CD4-positive, alpha-beta T cell treated with Interleukin-12 subunit alpha and Interleukin-12 subunit beta, for 1 hour (primary cell): Measurements from ENCODE around the gene PEX6.
"Not testable (repeated sequence)": the region's sequence is repeated elsewhere in the genome, so short reads cannot be mapped to it uniquely, and the experiment has no call there.

Experiments
- DNase-seq: peaks from one replicate; pipeline ENCODE4 v3.0.0-alpha.2; 2020

Gene PEX6

DNA sequence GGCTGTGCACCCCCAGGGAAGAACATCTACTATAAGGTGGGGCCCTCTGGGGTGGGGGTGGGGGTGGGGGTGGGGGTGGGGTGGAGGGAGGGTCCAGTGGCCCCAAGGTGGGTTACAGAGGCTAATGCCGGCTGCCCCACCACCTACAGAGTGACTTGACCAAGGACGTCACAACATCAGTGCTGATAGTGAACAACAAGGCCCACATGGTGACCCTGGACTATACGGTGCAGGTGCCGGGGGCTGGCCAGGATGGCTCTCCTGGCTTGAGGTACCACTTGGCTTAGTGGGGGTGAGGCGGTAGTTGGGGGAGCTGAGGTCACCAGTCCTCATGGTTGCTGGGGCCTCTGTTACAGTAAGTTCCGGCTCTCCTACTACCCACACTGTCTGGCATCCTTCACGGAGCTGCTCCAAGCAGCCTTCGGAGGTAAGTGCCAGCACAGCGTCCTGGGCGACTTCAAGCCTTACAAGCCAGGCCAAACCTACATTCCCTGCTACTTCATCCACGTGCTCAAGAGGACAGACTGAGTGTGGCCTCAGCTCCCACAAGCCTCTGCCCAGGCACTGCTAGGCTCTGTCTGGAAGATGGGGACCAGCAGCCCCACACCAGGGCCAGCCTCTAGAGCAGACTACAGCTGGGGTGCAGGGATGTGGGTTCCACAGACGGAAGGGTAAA lies 15.7 kb downstream of the PEX6 start:
- no peak for DNase-seq

- no peak for DNase-seq
Observed at GRCh38 chr6:42962502-42963178, 16.3 kb downstream of the PEX6 start.

GRCh38 chr6:42962096-42962495 lies 16.9 kb downstream of the PEX6 start:
- no peak for DNase-seq

- no peak for DNase-seq
Observed at GRCh38 chr6:42961020-42961470, 17.9 kb downstream of the PEX6 start.

DNA sequence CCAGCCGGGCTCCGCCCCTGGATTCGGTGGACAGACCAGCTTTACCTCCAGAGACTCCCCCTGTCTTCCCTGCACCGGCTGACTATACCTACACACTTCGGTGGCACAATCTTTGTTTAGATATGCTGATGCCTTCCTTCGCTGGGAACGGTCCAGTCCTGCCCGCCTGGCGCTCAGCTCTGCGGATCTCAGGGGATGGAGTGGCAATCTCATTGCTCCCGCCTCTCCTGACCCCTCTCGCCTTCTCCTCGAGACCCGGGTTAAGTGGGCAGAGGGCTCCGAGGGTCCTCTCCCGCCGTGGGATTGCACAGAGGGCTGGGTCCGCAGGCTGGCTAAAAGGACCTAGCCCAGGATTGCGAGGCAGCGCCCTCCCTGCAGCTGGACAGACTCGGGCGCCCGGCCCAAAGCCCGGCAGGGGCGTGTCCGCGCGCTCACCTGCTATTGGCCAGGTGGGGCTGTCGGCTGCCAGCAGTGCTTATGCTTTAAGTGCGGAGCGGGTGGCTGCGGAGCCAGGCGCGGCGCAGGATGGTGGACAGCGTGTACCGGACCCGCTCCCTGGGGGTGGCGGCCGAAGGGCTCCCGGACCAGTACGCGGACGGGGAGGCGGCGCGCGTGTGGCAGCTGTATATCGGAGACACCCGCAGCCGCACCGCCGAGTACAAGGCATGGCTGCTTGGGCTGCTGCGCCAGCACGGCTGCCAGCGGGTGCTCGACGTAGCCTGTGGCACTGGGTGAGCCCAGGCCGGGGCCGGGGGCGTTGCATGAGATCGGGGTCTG lies 18.6 kb downstream of the PEX6 start, which contains the start of gene GNMT:
Gene GNMT (plus strand): TSS at position 512 of the 777 bp plus-strand sequence. CDS start 14 bp downstream, at position 526.
- peak; percentile 30 for DNase-seq

- no peak for DNase-seq
Observed at GRCh38 chr6:42959917-42960242, 19.1 kb downstream of the PEX6 start.

- no peak for DNase-seq
Observed at GRCh38 chr6:42958125-42958524, 20.9 kb downstream of the PEX6 start.

GRCh38 chr6:42954405-42954804 lies 24.6 kb downstream of the PEX6 start:
- DNase-seq, result not testable (repeated sequence)

DNA sequence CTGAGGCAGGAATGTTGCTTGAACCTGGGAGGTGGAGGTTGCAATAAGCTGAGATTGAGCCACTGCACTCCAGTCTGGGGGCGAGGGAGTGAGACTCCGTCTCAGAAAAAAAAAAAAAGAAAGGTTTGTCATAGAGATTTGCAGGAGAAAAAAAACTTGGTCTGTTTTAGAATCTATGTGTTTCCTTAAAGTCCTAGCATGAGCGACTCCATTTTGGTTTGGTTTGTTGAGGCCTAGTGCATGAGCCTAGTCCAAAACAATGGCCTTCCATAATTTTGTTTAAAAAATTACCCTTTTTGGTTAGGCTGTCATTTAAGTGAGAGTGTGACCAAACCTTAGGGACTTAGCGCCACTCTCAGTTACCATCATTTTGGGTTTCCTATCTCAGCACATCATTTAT lies 26.6 kb downstream of the PEX6 start:
- DNase-seq, result no peak

DNA sequence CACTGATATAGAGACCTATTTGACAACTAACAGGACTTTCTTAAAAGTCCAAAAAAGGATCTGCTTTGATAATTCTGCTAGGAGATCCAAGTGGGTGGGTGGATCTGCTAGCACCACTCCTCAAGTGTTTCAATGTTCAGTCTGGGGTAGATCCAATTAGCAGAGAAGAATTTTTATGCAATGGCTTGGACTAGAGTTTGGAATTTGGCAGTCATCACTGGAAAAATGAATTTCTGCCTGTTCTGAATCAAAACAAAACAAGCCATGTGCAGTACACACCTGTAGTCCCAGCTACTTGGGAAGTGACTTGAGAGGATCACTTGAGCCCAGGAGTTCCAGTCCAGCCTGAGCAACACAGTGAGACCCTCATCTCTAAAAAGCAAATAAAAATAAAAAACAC lies 31.0 kb downstream of the PEX6 start:
- no peak for DNase-seq

DNA sequence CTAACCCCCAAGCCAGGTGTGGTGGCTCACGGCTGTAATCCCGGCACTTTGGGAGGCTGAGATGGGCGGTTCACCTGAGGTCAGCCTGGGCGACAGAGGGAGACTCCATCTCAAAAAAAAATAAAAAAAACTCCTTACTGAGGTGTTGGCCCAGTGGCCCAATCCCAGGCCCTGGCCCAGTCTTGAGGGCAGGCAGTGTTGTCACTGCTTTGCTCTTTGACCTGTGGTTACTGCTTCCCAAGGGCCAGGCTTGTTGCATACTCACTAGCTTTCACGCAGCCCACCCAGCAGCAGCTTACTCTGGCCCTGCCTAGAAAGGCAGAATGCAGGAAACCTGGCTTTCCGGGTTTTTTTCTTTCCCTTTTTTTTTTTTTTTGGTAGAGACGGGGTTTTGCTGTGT lies 36.5 kb downstream of the PEX6 start:
- DNase-seq, result no peak

DNA sequence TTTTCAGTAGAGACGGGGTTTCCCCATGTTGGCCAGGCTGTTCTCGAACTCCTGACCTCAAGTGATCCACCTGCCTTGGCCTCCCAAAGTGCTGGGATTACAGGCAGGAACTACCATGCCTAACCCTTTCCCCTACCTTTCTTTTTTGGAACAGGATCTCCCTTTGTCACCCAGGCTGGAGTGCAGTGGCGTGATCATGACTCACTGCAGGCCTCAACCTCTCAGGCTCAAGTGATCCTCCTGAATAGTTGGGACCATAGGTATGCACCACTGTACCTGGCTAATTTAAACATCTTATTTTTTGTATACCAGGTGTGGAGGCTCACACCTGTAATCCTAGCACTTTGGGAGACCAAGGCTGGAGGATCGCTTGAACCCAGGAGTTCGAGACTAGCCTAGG lies 37.6 kb downstream of the PEX6 start:
- DNase-seq, result not testable (repeated sequence)

- DNase-seq, result no peak
Observed at GRCh38 chr6:42940493-42941045, 38.4 kb downstream of the PEX6 start.

GRCh38 chr6:42939810-42940167 lies 39.2 kb downstream of the PEX6 start:
- no peak for DNase-seq

DNA sequence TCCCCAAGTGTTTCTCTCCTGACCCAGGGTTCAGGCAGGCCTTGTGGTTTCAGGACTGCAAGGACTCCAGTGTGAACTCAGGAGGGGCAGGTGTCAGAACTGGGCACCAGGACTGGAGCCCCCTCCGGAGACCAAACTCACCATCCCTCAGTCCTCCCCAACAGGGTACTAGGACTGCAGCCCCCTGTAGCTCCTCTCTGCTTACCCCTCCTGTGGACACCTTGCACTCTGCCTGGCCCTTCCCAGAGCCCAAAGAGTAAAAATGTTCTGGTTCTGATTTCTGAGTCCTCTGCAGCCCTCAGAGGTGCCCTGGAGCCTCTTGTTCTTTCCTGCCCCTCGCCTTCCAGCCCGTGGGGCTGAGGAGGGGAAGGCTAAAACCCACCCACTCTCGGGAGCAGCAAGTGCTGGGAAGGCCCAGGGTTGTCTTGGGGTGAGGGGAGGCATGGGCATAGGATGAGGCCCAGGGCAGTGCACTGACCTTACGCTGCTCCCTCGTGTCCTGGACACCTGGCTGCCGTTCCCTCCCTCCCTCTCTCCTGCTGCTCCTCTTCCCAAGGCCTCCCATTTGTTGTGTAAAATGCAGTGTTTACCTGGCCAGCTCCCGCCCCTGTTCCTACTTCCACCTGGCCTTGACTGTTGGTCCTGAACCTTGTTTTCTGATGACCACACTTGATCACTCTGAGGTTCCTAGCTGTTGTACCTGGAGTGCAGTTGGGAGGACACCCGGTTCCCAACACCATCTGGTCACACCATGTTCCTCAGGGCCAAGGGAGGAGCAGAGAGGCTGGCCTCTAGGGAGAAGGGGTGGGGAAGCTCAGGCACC lies 39.8 kb downstream of the PEX6 start:
- no peak for DNase-seq

GRCh38 chr6:42938428-42938796 lies 40.6 kb downstream of the PEX6 start:
- DNase-seq, result no peak

GRCh38 chr6:42937548-42938427 lies 41.2 kb downstream of the PEX6 start:
- DNase-seq, result no peak

DNA sequence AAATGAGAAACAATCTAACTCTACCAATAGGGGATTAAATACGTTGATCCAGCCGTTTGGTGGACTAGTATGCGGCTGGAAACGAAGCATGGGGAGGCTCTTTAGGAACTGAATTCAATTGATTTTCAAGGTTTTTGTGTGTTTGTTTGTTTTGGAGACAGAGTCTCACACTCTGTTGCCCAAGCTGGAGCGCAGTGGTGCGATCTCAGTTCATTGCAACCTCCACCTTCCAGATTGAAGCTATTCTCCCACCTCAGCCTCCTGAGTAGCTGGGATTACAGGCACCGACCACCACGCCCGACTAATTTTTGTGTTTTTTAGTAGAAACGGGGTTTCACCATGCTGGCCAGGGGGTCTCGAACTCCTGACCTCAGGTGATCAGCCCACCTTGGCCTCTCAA lies 42.6 kb downstream of the PEX6 start:
- DNase-seq, result no peak

GRCh38 chr6:42935322-42935721 lies 43.7 kb downstream of the PEX6 start:
- DNase-seq, result no peak

DNA sequence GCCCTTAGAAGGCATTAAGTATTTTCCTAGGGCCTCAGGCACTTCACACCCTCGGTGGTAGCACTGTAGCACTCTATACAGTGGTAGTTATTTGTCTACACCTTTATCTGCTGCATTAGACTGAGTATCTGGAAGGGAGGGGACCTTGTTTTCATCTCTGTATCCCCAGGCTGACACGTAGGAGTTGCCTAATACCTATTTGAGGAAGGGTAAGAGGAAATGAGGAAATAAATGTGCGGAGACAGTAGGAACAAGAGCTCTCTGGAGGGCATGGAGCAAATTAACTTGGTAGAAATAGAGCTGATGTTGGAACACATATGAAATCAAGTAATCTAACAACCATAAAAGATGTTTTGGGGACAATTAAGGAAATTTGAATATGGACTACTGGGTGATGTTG lies 45.8 kb downstream of the PEX6 start:
- DNase-seq, result no peak

DNA sequence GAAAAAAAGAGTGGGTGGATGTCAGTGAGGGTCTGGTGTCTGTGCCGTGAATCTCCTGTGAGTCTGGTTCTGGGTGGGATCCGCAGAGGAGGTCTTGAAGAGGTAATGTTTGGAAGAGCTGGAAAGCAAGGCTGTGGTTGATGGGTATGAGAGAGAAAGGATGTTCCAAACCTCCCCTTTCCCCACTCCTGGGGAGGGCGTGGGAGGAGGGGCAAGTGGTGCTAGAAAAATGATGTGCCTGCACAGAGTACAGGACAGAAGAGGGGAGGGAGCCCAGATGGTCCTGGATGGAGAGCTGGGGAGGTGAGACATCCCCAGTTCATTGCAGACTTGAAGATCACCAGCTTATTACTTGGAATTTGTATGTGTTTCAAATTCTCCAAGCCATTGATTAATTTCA lies 46.6 kb downstream of the PEX6 start:
- no peak for DNase-seq

- DNase-seq, result peak; percentile 71
Observed at GRCh38 chr6:42929821-42930360, 49.1 kb downstream of the PEX6 start.
